Effector CD8-positive, alpha-beta T cell (primary cell): ENCODE results near the gene COL17A1.

Source experiments
- DNase-seq: peaks from one replicate; lab custom pipeline; 2025; lab: John Stamatoyannopoulos, UW

Gene COL17A1

GRCh38 chr10:104098358-104098925 is 12.8 kb upstream of the COL17A1 start:
- no peak for DNase-seq

GRCh38 chr10:104096692-104097091 is 11.0 kb upstream of the COL17A1 start:
- DNase-seq, result no peak

- no peak for DNase-seq
Observed at GRCh38 chr10:104092749-104093148, 7.1 kb upstream of the COL17A1 start.

GRCh38 chr10:104090611-104091010 is 4.9 kb upstream of the COL17A1 start:
- DNase-seq, result no peak

GRCh38 chr10:104089621-104090020 is 3.9 kb upstream of the COL17A1 start:
- no peak for DNase-seq

- no peak for DNase-seq
Observed at GRCh38 chr10:104088239-104088638, 2.6 kb upstream of the COL17A1 start.

- DNase-seq, result no peak
Observed at GRCh38 chr10:104084482-104085142, 1.1 kb downstream of the COL17A1 start.

GRCh38 chr10:104081998-104082397 is 3.7 kb downstream of the COL17A1 start:
- no peak for DNase-seq

GRCh38 chr10:104080762-104081161 is 4.9 kb downstream of the COL17A1 start:
- DNase-seq, result no peak

GRCh38 chr10:104077663-104078151 is 8.0 kb downstream of the COL17A1 start:
- no peak for DNase-seq

GRCh38 chr10:104077247-104077646 is 8.4 kb downstream of the COL17A1 start:
- no peak for DNase-seq

GRCh38 chr10:104076743-104077160 is 8.9 kb downstream of the COL17A1 start:
- no peak for DNase-seq

GRCh38 chr10:104074505-104074904 is 11.2 kb downstream of the COL17A1 start:
- no peak for DNase-seq

- DNase-seq, result no peak
Observed at GRCh38 chr10:104072786-104073185, 12.9 kb downstream of the COL17A1 start.

GRCh38 chr10:104069613-104070012 is 16.1 kb downstream of the COL17A1 start:
- DNase-seq, result no peak

GRCh38 chr10:104067525-104067924 is 18.2 kb downstream of the COL17A1 start:
- DNase-seq, result no peak

- no peak for DNase-seq
Observed at GRCh38 chr10:104066945-104067344, 18.7 kb downstream of the COL17A1 start.

GRCh38 chr10:104065748-104066147 is 19.9 kb downstream of the COL17A1 start:
- DNase-seq, result no peak

GRCh38 chr10:104061196-104061595 is 24.5 kb downstream of the COL17A1 start:
- DNase-seq, result no peak

- no peak for DNase-seq
Observed at GRCh38 chr10:104059364-104059763, 26.3 kb downstream of the COL17A1 start.

- no peak for DNase-seq
Observed at GRCh38 chr10:104057717-104058116, 28.0 kb downstream of the COL17A1 start.

GRCh38 chr10:104056619-104057273 is 28.9 kb downstream of the COL17A1 start:
- DNase-seq, result no peak

GRCh38 chr10:104054430-104054829 is 31.2 kb downstream of the COL17A1 start:
- DNase-seq, result no peak
